Vagina (tissue), 2 donors: ENCODE data around the gene RPS6KL1. TPM values are rescaled to one million over a fixed set of nuclear protein-coding genes. Genes with fewer than 3 reads are reported as not detected.

Source experiments
- DNase-seq, 2 donors: peaks; one replicate each; pipeline ENCODE4 v3.0.0-alpha.2; 2017; ENCODE audit errors: extremely low spot score in 2 of 2
- H3K27ac ChIP-seq: fragments of 200-600 bp; sonication (generic); one replicate; pipeline ENCODE4 v1.5.1; 2019
- H3K27me3 ChIP-seq: fragments of 200-600 bp; sonication (generic); one replicate; pipeline ENCODE4 v1.5.1; 2019
- H3K36me3 ChIP-seq, 2 donors: fragments of 200-600 bp; sonication (generic); one replicate each; pipeline ENCODE4 v1.5.1; 2017 to 2019
- H3K4me1 ChIP-seq: fragments of 200-600 bp; sonication (generic); one replicate; pipeline ENCODE4 v1.5.1; 2019
- H3K4me3 ChIP-seq, 2 donors: fragments of 200-600 bp; sonication (generic); 1 replicate in 1 of 2; 2 replicates in 1 of 2; pipeline ENCODE4 v1.5.1; 2016 to 2019
- H3K9me3 ChIP-seq: fragments of 200-600 bp; sonication (generic); one replicate; pipeline ENCODE4 v1.5.1; 2019
- POLR2A ChIP-seq, 2 donors: fragments of 450-650 bp; IDR thresholded peaks; one replicate each; pipeline ENCODE4 v1.6.1; 2017; ENCODE audit warnings: antibody characterized with exemption in 2 of 2, mild to moderate bottlenecking in 2 of 2, moderate library complexity in 2 of 2
- POLR2AphosphoS5 ChIP-seq, 2 donors: sonication (generic); formaldehyde crosslinking; IDR thresholded peaks; one replicate each; pipeline ENCODE4 v1.9.0; 2017; ENCODE audit warnings: antibody characterized with exemption in 2 of 2, mild to moderate bottlenecking in 2 of 2, low read depth in 1 of 2; ENCODE audit not compliant: insufficient read depth in 1 of 2
- intact Hi-C: fragments of 100-400 bp; cut with DNase I; formaldehyde crosslinking; loops from one replicate; pipeline ENCODE4 v1.15.1; 2023
- total RNA-seq: library from RNA; depleted of rRNA; stranded (reverse); fragments of >200 nt; gene quantifications from one replicate; pipeline ENCODE4 v1.2.3, GENCODE V29; 2016
- TF ChIP-seq, protein P1 (sequence below), 3 experiments: fragments of 450-650 bp in 2 of 3; fragments of 200-600 bp in 1 of 3; sonication (generic) in 1 of 3; IDR thresholded peaks; one replicate each; pipeline ENCODE4 v1.5.1; 2017 to 2019; ENCODE audit warnings: antibody characterized with exemption in 3 of 3, mild to moderate bottlenecking in 2 of 3, moderate library complexity in 2 of 3

RPS6KL1 gene
- total RNA-seq, 1 donor from 2014 or later, result 2.0 TPM

DNA sequence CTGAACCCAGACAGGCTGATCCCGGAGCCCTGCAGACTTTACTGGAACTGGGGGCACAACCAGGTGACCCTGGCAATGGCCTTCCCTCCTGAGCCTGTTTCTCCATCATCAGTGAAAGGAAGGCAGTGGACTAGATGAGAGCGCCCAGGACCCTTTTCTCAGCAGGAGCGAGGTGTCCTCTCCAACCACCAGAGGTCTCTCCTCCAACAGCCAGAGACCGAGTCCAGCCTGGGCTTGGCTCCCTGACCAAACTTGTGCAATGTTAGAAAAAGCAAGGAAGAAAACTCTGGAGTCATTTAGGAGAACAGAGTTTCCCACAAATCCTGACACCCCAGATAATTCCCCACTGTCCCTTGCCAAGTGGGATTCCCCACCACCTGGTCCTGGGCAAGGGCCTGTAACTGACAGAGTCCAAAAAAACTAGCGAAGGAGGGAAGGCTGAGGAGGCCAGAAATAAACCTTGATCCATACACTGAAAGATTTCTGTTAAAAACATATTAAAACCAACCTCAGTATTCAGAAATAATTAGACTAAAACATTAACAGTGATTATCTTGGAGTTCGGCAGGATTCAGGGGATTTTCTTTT lies 9.0 kb downstream of the RPS6KL1 start:
- H3K27ac ChIP-seq, result peak overlapping the region; percentile 37
- H3K4me1 ChIP-seq, result peaks cover 44% of the 10 kb centered on the region
- no peak overlapping the region for H3K4me3 ChIP-seq
- DNase-seq, result no peak
- no peaks in the 10 kb centered on the region for H3K9me3 ChIP-seq
- TF ChIP-seq, protein P1, sequence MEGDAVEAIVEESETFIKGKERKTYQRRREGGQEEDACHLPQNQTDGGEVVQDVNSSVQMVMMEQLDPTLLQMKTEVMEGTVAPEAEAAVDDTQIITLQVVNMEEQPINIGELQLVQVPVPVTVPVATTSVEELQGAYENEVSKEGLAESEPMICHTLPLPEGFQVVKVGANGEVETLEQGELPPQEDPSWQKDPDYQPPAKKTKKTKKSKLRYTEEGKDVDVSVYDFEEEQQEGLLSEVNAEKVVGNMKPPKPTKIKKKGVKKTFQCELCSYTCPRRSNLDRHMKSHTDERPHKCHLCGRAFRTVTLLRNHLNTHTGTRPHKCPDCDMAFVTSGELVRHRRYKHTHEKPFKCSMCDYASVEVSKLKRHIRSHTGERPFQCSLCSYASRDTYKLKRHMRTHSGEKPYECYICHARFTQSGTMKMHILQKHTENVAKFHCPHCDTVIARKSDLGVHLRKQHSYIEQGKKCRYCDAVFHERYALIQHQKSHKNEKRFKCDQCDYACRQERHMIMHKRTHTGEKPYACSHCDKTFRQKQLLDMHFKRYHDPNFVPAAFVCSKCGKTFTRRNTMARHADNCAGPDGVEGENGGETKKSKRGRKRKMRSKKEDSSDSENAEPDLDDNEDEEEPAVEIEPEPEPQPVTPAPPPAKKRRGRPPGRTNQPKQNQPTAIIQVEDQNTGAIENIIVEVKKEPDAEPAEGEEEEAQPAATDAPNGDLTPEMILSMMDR (IDR thresholded peaks at IDR 0.05), result peak; percentile 53 to 68 (median 58)
- TF ChIP-seq POLR2AphosphoS5 (IDR thresholded peaks at IDR 0.05; ENCODE audit: insufficient read depth in 1 of 2, low read depth in 1 of 2) (peak in 1 of 2 donors; percentile 34), POLR2A (IDR thresholded peaks at IDR 0.05) (no peak)
- no peaks in the 10 kb centered on the region for H3K36me3 ChIP-seq
- H3K27me3 ChIP-seq, result no peaks in the 10 kb centered on the region
- intact Hi-C loops, result loop anchor here (10.0 kb wide), 1 partner anchor 171 kb away; no protein-coding TSS in a partner anchor

DNA sequence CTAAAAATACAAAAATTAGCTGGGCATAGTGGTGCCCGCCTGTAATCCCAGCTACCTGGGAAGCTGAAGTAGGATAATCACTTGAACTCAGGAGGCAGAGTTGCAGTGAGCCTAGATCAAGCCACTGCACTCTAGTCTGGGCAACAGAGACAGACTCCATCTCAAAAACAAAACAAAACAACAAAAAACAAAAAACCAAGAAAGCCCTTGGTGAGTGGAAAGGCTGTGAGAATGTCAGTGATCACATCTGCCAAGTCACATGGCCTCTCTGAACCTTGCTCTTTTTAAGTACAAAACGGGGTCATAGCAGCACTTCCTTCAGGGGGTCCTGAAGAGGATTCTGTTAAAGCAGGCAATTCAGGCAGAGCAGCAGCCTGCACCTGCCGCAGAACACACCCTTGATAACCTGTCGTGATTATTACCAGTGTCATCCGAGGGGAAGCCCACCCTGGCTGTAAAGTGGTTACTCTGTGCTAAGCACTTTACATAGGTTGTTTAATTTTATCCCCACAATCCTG lies 9.6 kb downstream of the RPS6KL1 start:
- DNase-seq, result no peak
- Histone ChIP-seq H3K4me1 (peaks cover 41% of the 10 kb centered on the region), H3K36me3 (no peaks in the 10 kb centered on the region), H3K27ac (no peak overlapping the region), H3K9me3 (no peaks in the 10 kb centered on the region), H3K27me3 (no peaks in the 10 kb centered on the region), H3K4me3 (no peak overlapping the region)
- intact Hi-C loops, result loop anchor here (10.0 kb wide), 1 partner anchor 171 kb away; no protein-coding TSS in a partner anchor
- TF ChIP-seq POLR2A (IDR thresholded peaks at IDR 0.05) (no peak), POLR2AphosphoS5 (IDR thresholded peaks at IDR 0.05; ENCODE audit: insufficient read depth in 1 of 2, low read depth in 1 of 2) (no peak)
- TF ChIP-seq, protein P1 (IDR thresholded peaks at IDR 0.05), result no peak

DNA sequence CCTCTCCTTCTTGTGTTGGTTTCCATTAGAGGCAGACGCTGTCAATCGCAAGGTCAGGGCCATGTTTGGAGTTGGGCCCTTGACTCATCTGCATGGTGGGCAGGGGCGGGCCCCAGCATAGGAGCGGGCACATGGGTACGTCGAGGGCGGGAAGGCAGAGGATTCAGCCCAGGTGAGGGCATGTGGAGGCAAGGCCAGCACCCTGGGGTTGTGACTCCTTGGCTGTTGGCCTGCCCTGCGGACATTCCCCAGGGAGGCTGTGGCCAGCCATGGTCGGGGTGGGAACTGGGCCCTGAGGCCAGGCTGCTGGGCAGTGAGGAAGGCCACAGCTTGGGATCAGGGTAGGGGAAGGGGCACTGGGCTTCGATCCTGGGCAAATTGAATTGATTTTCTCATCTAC lies 10.3 kb downstream of the RPS6KL1 start:
- H3K4me3 ChIP-seq, result no peak overlapping the region
- no peaks in the 10 kb centered on the region for H3K9me3 ChIP-seq
- H3K4me1 ChIP-seq, result peaks cover 39% of the 10 kb centered on the region
- DNase-seq, result no peak
- H3K27ac ChIP-seq, result no peak overlapping the region
- H3K27me3 ChIP-seq, result no peaks in the 10 kb centered on the region
- intact Hi-C loops, result loop anchor here (10.0 kb wide), 1 partner anchor 172 kb away; no protein-coding TSS in a partner anchor
- H3K36me3 ChIP-seq, result no peaks in the 10 kb centered on the region
- TF ChIP-seq POLR2AphosphoS5 (IDR thresholded peaks at IDR 0.05; ENCODE audit: insufficient read depth in 1 of 2, low read depth in 1 of 2), result no peak
- TF ChIP-seq, protein P1 (IDR thresholded peaks at IDR 0.05), result no peak
- no peak for TF ChIP-seq POLR2A (IDR thresholded peaks at IDR 0.05)

DNA sequence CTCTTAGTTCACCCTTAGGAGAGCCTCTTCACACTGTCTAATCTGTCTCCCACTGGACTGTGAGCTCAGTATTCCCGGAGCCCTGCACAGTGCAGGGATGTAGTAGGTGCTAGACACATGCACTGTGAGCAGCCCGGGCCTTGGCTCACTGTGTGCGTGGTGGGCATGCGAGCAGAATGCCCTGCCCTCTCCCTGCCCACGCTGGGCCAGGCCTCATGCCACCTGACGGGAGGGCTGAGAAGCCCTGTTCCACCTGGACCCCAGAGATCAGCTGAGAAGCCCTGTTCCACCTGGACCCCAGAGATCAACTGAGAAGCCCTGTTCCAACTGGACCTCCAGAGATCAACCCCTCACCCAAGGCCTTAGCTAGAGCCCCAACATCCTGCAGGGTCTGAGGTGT lies 10.9 kb downstream of the RPS6KL1 start:
- H3K9me3 ChIP-seq, result no peaks in the 10 kb centered on the region
- TF ChIP-seq, protein P1 (IDR thresholded peaks at IDR 0.05), result no peak
- no peak for TF ChIP-seq POLR2A (IDR thresholded peaks at IDR 0.05)
- TF ChIP-seq POLR2AphosphoS5 (IDR thresholded peaks at IDR 0.05; ENCODE audit: insufficient read depth in 1 of 2, low read depth in 1 of 2), result no peak
- H3K27ac ChIP-seq, result no peak overlapping the region
- H3K4me1 ChIP-seq, result peaks cover 39% of the 10 kb centered on the region
- DNase-seq, result no peak
- H3K27me3 ChIP-seq, result no peaks in the 10 kb centered on the region
- no peaks in the 10 kb centered on the region for H3K36me3 ChIP-seq
- intact Hi-C loops, result loop anchor here (10.0 kb wide), 1 partner anchor 173 kb away; no protein-coding TSS in a partner anchor
- H3K4me3 ChIP-seq, result no peak overlapping the region

DNA sequence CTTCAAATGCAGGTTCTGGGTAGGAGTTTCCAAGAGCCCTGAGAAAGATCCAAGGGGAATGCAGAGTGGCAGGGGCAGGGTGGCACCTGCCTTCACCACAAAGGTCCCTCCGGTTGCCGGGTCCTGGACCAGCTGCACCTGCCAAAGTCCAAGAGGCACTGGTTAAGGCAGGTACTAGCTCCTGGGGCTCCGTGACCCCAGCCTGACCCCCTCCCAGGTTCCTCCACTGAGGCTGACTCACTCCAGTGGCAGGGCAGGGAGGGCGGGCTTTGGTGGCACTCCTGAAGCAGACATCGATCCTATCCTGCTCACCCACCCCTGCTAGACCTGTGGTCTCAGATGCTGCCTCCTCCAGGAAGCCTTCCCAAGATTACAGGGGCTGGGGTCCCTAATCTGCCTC lies 11.4 kb downstream of the RPS6KL1 start:
- Histone ChIP-seq H3K4me3 (no peak overlapping the region), H3K27ac (no peak overlapping the region), H3K27me3 (no peaks in the 10 kb centered on the region), H3K9me3 (no peaks in the 10 kb centered on the region), H3K4me1 (peaks cover 39% of the 10 kb centered on the region), H3K36me3 (no peaks in the 10 kb centered on the region)
- no peak for DNase-seq
- TF ChIP-seq, protein P1 (IDR thresholded peaks at IDR 0.05), result no peak
- TF ChIP-seq POLR2A (IDR thresholded peaks at IDR 0.05) (no peak), POLR2AphosphoS5 (IDR thresholded peaks at IDR 0.05; ENCODE audit: insufficient read depth in 1 of 2, low read depth in 1 of 2) (no peak)
- intact Hi-C loops, result loop anchor here (10.0 kb wide), 1 partner anchor 173 kb away; no protein-coding TSS in a partner anchor
